GM12872 (cell line): ENCODE results near the gene SYNPO.

ENCODE experiments used
- CTCF ChIP-seq: IDR thresholded peaks from 3 replicates; pipeline ENCODE4 v1.5.1; 2011; ENCODE audit warnings: low read depth, mild to moderate bottlenecking, low read length, moderate library complexity; ENCODE audit not compliant: insufficient read depth

The SYNPO gene

DNA sequence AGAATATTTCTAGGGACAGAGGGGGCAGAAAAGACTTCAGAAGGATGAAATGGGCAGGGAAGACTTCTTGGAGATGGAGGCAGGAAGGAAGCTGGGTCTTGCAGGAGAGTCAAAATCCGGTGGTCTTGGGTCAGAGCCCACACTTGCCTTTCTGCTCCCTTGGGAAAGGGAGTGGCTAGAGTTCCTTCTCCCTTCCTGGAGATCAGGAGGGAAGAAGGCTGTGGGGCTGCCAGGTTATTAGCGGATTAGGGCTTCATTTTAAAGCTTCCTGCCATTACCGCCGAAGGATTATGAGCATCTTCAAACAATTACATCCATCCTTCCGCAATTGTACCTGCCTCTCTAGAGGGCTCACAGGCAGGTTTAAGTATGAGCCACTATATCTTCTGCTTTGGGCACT lies 19.2 kb upstream of the SYNPO start:
- TF ChIP-seq CTCF: no peak

DNA sequence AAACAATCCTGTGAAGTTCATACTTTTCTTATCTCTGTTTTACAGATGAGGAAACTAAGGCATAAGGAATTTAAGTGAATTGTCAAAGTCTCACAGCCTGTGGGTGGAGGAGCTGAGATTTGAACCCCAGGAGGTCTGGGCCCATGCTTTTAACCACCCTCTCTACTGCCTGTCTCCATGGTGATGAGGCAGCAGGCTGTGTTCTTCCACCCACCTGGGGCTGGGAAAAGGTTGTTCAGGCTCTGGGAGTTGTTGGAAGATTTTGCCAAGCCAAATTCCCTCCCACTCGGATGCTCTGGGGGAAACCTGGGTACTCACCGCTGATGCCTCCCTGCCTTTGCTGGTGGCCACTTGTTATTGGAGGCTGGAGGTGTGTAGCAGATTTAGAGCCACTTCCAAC lies 18.3 kb upstream of the SYNPO start:
- TF ChIP-seq CTCF: no peak

DNA sequence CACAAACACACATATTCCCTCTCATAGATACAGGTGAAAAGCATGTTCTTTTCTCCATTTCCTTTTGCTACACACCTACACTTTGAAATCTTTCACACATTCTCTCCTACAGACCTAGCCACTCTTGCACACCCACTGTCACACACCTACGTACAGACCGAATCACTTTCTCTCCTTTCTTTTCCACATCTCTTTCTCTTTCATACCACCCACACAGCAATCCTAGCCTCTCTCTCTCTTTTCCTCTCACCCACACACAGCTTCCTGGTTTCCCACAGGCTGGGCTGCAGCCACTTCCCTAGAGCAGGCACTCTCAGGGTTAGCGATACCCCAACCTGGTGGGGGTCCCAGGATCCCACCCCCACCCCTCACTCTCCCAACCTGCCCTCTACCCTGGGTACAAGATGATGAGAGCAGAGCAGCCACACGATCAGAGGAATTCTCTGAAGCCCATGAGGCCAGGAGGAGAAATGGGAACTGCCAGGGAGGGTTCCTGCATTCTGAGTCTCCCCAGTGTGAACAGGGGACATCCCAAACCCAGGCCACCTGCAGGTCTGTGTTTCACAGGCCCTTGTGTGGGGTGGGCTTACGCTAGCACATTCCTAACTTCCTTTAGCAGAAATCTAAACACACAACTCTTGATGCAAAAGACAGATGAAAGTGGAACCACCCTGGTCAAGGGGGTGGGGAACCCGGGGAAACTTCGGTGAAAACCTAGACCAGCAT lies 17.1 kb upstream of the SYNPO start:
- TF ChIP-seq CTCF: no peak

DNA sequence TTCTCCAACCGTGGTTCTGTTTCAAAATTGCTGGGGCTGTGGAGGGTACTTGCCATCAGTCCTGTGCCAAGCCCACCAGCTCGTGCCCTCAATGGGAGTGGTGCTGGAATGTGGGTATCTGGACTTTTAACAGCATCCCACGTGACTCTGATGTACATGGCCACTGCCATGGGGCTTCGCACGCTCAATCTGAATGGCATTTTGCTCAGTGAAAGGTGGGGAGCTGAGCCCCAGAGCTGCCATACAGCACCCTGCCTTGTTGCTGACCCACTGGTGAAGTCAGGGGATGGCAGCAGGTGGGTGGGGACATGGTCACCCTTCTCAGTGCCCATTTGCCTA lies 16.6 kb upstream of the SYNPO start:
- TF ChIP-seq CTCF: no peak

- no peak for TF ChIP-seq CTCF
Observed at GRCh38 chr5:150624334-150625163, 15.9 kb upstream of the SYNPO start.

- TF ChIP-seq CTCF: no peak
Observed at GRCh38 chr5:150625164-150625535, 15.3 kb upstream of the SYNPO start.

DNA sequence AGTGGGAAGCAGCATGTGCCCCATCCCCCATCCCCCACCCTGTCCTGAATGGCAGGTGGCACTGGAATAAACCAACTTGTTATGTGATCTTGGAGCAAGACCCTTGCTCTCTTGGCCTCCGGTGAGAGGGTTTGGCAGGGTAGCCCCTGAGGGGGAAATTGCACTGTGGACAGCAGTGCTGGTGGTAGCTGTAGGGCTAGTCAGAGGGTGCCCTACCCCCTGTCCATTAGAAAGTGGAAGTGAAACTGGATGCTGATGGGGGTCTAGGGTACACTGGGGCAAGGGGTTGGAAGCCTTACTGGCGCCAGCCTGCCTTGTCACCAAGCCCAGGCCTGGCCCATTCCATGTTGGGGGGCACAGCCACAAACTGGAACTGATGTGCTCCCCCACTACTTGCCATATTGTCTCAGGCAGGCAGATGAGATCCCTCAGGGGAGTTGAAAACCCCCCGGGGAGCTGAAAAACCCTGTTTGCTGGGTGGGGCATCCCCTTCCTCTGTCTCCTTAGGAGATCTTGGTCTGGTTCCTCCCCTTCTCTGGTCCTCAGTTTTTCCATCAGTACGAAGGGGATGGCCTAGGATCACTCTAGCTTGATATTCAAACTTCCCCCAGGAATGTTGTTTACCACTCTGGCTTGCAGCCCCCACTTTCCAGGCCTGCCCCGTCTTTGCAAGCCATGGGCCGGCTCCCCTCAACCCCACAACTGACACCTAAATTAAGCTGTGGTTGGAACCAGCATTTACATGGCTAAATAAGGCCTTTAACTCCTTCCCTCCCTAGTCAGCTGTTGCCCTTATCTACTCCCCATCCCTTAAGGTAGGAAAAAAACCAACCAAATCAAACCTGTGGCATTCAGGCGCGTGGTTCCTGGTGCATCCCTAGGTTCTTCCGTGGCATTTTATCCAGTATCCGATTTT lies 14.4 kb upstream of the SYNPO start:
- TF ChIP-seq CTCF: no peak
